GM15510 (cell line): ENCODE results near the gene NEGR1.

Source experiments
- POLR2A ChIP-seq: IDR thresholded peaks from 3 replicates; pipeline ENCODE4 v1.6.1; 2011; ENCODE audit warnings: borderline replicate concordance; ENCODE audit not compliant: insufficient read length; ENCODE audit errors: extremely low read depth

Gene NEGR1

GRCh38 chr1:71533950-71534349 lies 748.4 kb downstream of the NEGR1 start:
- no peak for TF ChIP-seq POLR2A

- TF ChIP-seq POLR2A = no peak
Observed at GRCh38 chr1:71532343-71532742, 750.0 kb downstream of the NEGR1 start.

DNA sequence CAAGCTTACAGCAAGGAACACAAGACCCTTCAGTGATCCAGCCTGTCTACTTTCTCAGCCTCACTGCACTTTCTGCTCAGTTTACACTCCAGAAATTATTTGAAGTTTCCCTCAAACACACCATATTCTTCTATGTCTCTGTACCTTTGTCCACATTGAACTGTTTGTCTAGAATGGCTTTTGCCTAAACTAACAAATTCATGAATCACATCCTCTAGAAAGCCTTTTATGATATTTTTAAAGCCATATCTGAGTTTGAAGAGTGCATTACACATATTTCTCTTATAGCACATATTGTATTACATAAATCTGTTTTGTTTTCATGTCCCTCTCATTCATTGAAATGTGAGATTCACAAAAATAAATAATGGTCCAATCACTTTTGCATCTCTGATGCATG lies 755.5 kb downstream of the NEGR1 start:
- TF ChIP-seq POLR2A = no peak

DNA sequence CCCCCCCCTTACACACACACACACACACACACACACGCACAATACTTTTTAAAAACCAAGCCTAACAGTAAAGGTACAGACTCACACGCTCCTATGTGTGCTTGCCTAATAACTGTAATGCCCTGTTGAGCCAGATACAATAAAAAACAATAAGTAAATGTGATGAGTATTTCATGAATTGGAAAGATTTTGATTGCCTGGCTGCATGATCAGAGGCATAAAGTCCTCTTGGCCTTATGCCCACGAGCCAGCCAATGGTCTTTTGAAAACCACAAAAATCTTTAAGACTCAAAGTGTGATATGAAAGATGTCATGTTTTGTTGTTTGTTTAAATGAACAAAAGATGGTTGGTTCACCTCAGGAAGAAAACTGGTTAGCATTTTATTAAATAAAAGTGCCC lies 759.6 kb downstream of the NEGR1 start:
- TF ChIP-seq POLR2A = no peak

- TF ChIP-seq POLR2A = no peak
Observed at GRCh38 chr1:71521655-71522264, 760.6 kb downstream of the NEGR1 start.

- TF ChIP-seq POLR2A = no peak
Observed at GRCh38 chr1:71511505-71511904, 770.8 kb downstream of the NEGR1 start.

DNA sequence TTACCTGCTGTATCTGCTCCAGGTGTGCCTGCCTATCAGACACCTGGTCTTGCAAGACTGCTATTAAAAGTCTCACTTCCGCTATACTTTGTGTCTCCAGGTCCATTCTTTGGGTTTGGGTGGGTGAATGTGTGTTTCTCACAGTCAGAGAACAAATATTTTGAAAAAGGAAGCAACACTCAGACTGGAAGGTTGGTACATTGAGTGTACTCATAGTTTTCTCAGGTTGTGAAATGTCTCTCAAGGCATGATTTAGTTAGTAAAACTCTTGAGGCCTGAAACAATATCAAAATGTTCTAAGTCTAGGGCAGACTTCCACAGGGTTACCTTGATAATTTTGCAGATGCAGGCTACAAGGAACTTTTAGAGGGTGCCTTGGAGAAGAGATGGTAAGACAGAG lies 771.6 kb downstream of the NEGR1 start:
- TF ChIP-seq POLR2A = no peak

DNA sequence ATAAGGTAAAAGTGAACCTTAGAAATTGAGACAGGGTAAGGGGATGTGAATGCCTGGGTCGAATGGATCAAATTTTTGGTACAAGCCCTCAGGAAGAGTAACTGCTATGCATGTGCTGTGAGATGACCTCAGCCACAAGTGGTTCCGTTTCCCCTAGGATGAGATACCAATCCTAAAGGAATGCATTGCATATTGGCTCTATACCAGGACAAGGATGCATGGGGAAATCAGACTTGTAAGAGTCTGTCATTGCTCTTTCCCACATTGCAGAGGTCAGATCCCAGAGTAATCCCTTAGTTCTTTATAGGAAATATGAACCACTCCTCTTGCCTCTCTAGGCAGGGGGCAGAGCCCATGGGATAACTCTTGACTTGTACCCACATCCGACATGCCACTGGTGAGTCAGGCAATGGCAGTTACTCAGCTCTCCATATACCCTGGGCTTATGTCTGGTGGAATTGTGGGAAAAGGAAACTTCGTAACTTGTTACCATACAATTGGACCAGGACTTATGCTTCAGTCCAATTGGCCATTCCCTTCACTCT lies 773.2 kb downstream of the NEGR1 start:
- TF ChIP-seq POLR2A = no peak

DNA sequence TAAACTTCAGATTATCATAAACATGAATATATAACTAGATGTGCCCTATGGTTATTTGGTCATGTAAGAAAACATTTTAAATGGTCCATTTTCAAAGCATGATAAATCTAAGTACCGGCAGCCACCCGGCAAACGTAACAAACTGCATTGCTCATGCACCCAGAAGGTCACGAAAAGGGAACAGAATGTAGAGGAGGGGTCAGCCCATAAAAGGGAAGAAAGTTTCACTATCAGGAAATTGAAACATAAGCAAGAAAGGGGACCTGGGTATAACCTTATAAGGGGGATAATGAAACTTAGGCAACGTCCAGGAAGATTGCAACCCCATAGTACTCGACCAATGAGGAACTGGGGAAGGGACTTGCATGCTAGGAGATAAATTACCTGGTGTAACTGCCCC lies 780.3 kb downstream of the NEGR1 start:
- no peak for TF ChIP-seq POLR2A

GRCh38 chr1:71498542-71498941 lies 783.8 kb downstream of the NEGR1 start:
- no peak for TF ChIP-seq POLR2A

GRCh38 chr1:71494163-71494562 lies 788.2 kb downstream of the NEGR1 start:
- TF ChIP-seq POLR2A = no peak

- no peak for TF ChIP-seq POLR2A
Observed at GRCh38 chr1:71492298-71493041, 789.9 kb downstream of the NEGR1 start.

DNA sequence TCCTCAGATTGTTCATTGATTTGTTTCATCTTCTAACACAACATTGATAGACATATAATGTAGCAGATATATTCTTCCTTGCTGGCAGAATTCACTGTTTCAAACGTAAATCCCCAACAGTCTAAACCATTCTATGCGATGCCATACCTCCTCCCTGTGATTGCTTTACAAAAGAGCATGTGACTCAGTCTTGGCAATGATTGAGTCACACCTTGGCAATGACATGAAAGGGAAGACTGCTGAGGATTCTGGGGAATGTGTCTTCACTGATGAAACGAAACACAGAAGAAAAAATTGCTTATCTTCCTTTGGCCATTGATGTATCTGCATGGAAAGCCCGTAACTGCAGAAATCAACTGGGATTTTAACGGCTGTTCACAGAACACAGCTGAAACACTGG lies 791.9 kb downstream of the NEGR1 start:
- no peak for TF ChIP-seq POLR2A

DNA sequence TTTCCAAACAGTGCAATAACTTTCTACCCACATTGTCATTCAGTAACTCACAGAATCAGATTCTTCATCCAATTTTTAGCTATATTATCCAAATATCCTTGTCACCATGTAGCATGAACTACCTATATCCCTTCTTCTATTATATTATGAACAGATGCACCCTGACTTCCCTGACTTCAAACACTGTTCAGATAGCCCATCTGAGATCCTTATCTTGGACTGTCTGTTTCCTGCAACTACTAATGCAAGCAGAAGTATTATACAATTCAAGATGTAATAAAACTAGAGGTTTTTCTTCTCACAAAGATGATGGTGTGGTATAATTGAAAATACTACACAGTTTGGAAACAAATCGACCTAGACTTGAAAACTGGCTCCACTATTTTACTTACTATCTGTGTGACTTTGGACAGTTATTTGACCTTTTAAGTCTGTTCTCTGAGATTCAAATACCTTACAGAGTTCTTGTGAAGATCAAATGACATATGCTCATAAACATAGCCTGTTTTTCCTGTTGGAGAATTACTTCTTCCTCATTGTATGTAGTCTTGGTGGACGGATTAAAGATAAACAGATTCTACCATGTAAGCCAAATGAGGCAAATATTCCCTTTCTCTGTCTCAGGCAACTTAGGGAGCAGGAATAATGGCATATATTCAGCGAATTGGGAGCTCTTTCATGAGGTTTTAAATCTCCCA lies 793.6 kb downstream of the NEGR1 start:
- no peak for TF ChIP-seq POLR2A

- TF ChIP-seq POLR2A = no peak
Observed at GRCh38 chr1:71473331-71473730, 809.0 kb downstream of the NEGR1 start.
